Uterus (tissue), 4 donors: Measurements from ENCODE around the gene GSG1L. TPM values are rescaled to one million over a fixed set of nuclear protein-coding genes. Genes with fewer than 3 reads are reported as not detected.
"Not testable (repeated sequence)": the region's sequence is repeated elsewhere in the genome, so short reads cannot be mapped to it uniquely, and the experiment has no call there.

ENCODE experiments used
- DNase-seq, 2 donors: peaks; one replicate each; pipeline ENCODE4 v3.0.0-alpha.2; 2019 to 2020
- H3K27ac ChIP-seq, 2 donors: fragments of 200-600 bp; sonication (generic); 1 replicate in 1 of 2; 2 replicates in 1 of 2; pipeline ENCODE4 v1.5.1; 2016 to 2018
- H3K27me3 ChIP-seq, 2 donors: fragments of 200-600 bp; sonication (generic); one replicate each; pipeline ENCODE4 v1.5.1; 2018 to 2019; ENCODE audit warnings: control low read depth in 1 of 2
- H3K36me3 ChIP-seq, 2 donors: fragments of 200-600 bp; sonication (generic); one replicate each; pipeline ENCODE4 v1.5.1; 2019; ENCODE audit warnings: control low read depth in 1 of 2
- H3K4me1 ChIP-seq, 2 donors: fragments of 200-600 bp; sonication (generic); one replicate each; pipeline ENCODE4 v1.5.1; 2018 to 2019; ENCODE audit warnings: control low read depth in 1 of 2
- H3K4me3 ChIP-seq, 2 donors: fragments of 200-600 bp; sonication (generic); 1 replicate in 1 of 2; 2 replicates in 1 of 2; pipeline ENCODE4 v1.5.1; 2018 to 2019; ENCODE audit warnings: mild to moderate bottlenecking in 1 of 2
- H3K9me3 ChIP-seq, 2 donors: fragments of 200-600 bp; sonication (generic); one replicate each; pipeline ENCODE4 v1.5.1; 2019; ENCODE audit warnings: control low read depth in 1 of 2
- POLR2A ChIP-seq, 2 donors: fragments of 450-650 bp; IDR thresholded peaks; one replicate each; pipeline ENCODE4 v1.6.1; 2016; ENCODE audit warnings: antibody characterized with exemption in 2 of 2, mild to moderate bottlenecking in 1 of 2, moderate library complexity in 1 of 2
- intact Hi-C: fragments of 100-400 bp; cut with DNase I; formaldehyde crosslinking; loops from one replicate; pipeline ENCODE4 v1.15.1; 2023; ENCODE audit warnings: low total_unique reads
- total RNA-seq, 4 donors: library from RNA; depleted of rRNA in 3 of 4; stranded (reverse); fragments of >200 nt in 3 of 4; gene quantifications; one replicate each; pipeline versions ENCODE4 v1.1.0 to v1.2.4, GENCODE V29; 2014 to 2023
- TF ChIP-seq, protein P1 (sequence below), 4 experiments: fragments of 200-600 bp in 2 of 4; fragments of 450-650 bp in 2 of 4; sonication (generic) in 2 of 4; IDR thresholded peaks; one replicate each; pipeline ENCODE4 v1.5.1; 2016 to 2019; ENCODE audit warnings: antibody characterized with exemption in 4 of 4, mild to moderate bottlenecking in 2 of 4, moderate library complexity in 1 of 4
- donor health status: DM: yes; HTN: yes; CAD: no.

The GSG1L gene
- total RNA-seq, 4 donors from 2014 or later, result 0.24 to 0.35 TPM; not detected in 2

DNA sequence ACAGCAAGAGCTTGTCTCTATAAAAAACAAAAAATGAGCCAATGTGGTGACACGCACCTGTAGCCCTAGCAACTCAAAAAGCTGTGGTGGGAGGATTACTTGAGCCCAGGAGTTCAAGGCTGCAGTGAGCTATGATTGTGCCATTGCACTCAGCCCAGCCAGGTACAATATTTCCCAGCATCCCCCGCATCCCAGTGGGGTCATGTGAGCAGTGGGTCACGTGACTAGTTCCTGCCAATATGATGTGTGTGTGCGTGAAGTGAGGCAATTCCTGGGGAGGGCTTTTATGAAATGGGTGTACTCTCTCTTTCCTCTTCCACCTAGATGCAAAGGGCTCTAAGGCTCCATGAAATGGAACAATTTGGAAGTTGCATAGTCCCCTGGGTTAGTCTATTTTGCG lies 81.3 kb downstream of the GSG1L start:
- H3K27ac ChIP-seq, result no peak overlapping the region

DNA sequence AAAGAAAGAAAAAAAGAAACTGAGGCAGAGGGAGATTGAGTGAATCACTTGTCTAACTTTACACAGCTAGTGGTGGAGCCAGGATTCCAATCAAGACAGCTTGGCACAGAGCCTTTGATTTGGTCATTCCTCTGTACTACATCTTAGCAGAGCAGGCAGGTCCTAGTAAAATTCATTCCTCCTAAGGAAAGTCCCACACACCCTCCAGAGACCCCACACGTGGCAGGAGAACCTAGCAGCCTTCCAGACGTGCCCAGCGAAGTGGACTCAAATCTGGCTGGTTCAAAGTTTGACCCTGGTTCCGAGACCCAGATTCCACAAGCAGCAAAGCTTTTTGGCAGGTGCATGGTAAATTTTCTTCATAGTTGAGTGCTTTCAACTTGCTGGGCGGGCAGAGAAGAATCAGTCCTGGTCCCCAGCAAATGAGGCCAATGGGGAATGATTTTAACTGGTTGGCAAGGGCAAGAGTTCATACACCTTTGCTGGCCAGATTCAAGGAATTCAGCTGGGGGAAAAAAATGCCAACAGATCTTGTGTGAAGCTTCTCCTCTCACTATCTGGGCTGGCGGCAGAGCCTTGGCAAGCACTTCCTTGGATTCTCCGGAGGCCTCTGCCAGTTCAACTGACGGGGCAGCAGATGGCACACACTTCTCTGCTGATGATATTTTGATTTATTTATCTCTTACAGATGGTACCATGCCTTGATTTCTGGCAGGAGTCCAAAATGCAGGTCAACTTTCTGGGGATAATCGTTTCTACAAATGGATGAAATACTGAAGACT lies 82.4 kb downstream of the GSG1L start:
- TF ChIP-seq, protein P1, sequence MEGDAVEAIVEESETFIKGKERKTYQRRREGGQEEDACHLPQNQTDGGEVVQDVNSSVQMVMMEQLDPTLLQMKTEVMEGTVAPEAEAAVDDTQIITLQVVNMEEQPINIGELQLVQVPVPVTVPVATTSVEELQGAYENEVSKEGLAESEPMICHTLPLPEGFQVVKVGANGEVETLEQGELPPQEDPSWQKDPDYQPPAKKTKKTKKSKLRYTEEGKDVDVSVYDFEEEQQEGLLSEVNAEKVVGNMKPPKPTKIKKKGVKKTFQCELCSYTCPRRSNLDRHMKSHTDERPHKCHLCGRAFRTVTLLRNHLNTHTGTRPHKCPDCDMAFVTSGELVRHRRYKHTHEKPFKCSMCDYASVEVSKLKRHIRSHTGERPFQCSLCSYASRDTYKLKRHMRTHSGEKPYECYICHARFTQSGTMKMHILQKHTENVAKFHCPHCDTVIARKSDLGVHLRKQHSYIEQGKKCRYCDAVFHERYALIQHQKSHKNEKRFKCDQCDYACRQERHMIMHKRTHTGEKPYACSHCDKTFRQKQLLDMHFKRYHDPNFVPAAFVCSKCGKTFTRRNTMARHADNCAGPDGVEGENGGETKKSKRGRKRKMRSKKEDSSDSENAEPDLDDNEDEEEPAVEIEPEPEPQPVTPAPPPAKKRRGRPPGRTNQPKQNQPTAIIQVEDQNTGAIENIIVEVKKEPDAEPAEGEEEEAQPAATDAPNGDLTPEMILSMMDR (IDR thresholded peaks at IDR 0.05), result no peak
- no peak for TF ChIP-seq POLR2A (IDR thresholded peaks at IDR 0.05)
- Histone ChIP-seq H3K36me3 (no peaks in the 10 kb centered on the region), H3K4me1 (no peaks in the 10 kb centered on the region), H3K4me3 (no peak overlapping the region), H3K27me3 (no peaks in the 10 kb centered on the region), H3K27ac (no peak overlapping the region), H3K9me3 (no peaks in the 10 kb centered on the region)
- DNase-seq, result no peak
- intact Hi-C loops, result no loop called here

More for the DNA sequence above, 81.3 kb downstream of the GSG1L start:
- H3K4me1 ChIP-seq, result no peaks in the 10 kb centered on the region
- intact Hi-C loops, result no loop called here
- no peak overlapping the region for H3K4me3 ChIP-seq
- no peak for DNase-seq
- H3K36me3 ChIP-seq, result no peaks in the 10 kb centered on the region
- no peak for TF ChIP-seq POLR2A (IDR thresholded peaks at IDR 0.05)
- TF ChIP-seq, protein P1 (IDR thresholded peaks at IDR 0.05), result no peak
- H3K9me3 ChIP-seq, result no peaks in the 10 kb centered on the region
- no peaks in the 10 kb centered on the region for H3K27me3 ChIP-seq

DNA sequence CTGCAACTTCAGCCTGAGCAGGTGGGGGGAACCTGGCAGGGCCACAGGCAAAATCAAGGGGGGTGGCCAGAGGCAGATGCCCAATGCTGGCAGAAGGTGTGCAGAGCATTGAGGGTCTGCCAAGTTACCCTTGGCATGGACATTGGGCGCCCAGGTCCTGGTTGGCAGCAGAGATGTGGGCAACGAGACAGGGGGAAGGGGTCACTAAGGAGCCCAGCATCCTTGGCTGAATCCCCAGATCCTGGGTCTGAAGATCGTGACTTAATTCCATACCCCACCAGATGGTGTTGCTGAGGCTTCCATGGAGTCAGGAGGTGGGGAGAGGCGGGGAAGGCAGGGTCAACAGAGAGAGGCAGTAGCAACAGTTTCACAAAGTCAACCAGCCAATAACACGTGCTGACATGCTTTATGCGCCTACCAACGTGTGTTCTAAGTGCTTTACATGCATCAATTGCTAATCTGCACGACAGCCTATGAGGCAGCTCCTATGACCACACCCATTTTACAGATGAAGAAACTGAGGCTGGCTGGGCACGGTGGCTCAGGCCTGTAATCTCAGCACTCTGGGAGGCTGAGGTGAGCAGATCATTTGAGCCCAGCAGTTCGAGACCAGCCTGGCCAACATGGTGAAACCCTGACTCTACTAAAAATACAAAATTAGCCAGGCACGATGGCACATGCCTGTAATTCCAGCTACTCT lies 83.3 kb downstream of the GSG1L start:
- H3K27ac ChIP-seq, result no peak overlapping the region
- TF ChIP-seq, protein P1 (IDR thresholded peaks at IDR 0.05), result no peak
- TF ChIP-seq POLR2A (IDR thresholded peaks at IDR 0.05), result no peak
- no peak for DNase-seq
- intact Hi-C loops, result no loop called here
- no peak overlapping the region for H3K4me3 ChIP-seq
- H3K4me1 ChIP-seq, result no peaks in the 10 kb centered on the region
- H3K9me3 ChIP-seq, result no peaks in the 10 kb centered on the region
- no peaks in the 10 kb centered on the region for H3K36me3 ChIP-seq
- H3K27me3 ChIP-seq, result no peaks in the 10 kb centered on the region

DNA sequence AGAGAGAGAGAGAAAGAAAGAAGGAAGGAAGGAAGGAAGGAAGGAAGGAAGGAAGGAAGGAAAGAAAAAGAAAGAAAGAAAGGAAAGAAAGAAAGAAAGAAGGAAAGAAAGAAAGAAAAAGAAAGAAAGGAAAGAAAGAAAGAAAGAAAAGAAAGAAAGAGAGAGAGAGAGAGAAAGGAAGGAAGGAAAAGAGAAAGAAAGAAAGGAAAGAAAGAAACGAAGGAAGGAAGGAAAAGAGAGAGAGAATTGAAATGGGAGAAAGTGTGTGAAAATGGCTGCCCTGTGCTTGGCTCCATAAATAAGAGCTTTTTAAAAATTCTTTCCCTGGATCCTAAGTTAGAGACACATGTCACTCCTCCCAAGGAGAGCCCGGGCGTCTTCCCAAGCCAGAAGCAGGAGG lies 83.8 kb downstream of the GSG1L start:
- H3K4me1 ChIP-seq, H3K4me3 ChIP-seq, H3K9me3 ChIP-seq, DNase-seq, H3K36me3 ChIP-seq, H3K27me3 ChIP-seq, intact Hi-C loops, H3K27ac ChIP-seq: not testable (repeated sequence)

DNA sequence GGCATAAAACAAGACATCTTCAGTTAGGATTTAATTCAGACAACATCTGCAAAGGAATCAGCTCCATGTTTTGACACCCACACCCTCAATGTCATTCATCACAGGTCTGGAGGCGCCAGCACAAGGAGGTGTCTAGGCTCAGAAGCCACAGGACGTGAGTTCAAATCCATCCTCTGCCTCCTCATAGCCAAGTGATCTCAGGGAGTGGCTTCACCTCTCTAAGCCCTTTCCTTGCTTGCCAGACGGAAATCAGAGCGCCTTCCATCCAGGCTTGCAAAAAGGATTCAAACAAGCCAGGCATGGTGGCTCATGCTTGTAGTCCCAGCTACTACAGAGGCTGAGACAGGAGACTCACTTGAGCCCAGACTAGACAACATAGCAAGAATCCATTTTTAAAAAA lies 84.6 kb downstream of the GSG1L start:
- TF ChIP-seq, protein P1 (IDR thresholded peaks at IDR 0.05), result no peak
- TF ChIP-seq POLR2A (IDR thresholded peaks at IDR 0.05), result no peak
- no peak for DNase-seq
- H3K27ac ChIP-seq, result no peak overlapping the region
- intact Hi-C loops, result no loop called here
- no peaks in the 10 kb centered on the region for H3K4me1 ChIP-seq
- H3K9me3 ChIP-seq, result no peaks in the 10 kb centered on the region
- no peaks in the 10 kb centered on the region for H3K27me3 ChIP-seq
- no peak overlapping the region for H3K4me3 ChIP-seq
- no peaks in the 10 kb centered on the region for H3K36me3 ChIP-seq
